ENCODE data around the gene AGBL4.

DNA sequence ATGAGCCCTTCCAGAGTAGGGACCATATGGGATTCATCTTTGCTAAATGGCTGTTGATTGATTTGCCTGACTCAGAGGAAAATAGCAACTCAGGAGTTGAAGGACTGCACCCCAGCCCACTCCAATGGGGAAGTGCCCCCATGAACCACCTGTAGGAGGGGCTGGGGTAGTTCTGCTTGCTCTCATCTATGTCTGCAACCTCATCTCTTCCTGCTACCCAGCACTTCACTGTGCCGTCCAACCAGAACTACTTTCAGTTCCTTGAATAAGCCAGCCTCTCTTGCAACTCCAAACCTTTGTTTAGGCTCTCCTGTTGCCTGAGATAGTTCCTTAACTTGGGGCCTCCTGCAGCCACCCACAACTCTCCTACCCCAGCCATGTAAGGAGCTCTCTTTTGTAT is 1273.6 kb downstream of the AGBL4 start:
- TF ChIP-seq, protein P1, sequence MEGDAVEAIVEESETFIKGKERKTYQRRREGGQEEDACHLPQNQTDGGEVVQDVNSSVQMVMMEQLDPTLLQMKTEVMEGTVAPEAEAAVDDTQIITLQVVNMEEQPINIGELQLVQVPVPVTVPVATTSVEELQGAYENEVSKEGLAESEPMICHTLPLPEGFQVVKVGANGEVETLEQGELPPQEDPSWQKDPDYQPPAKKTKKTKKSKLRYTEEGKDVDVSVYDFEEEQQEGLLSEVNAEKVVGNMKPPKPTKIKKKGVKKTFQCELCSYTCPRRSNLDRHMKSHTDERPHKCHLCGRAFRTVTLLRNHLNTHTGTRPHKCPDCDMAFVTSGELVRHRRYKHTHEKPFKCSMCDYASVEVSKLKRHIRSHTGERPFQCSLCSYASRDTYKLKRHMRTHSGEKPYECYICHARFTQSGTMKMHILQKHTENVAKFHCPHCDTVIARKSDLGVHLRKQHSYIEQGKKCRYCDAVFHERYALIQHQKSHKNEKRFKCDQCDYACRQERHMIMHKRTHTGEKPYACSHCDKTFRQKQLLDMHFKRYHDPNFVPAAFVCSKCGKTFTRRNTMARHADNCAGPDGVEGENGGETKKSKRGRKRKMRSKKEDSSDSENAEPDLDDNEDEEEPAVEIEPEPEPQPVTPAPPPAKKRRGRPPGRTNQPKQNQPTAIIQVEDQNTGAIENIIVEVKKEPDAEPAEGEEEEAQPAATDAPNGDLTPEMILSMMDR (optimal IDR thresholded peaks at IDR 0.05 in 1 of 3, IDR thresholded peaks at IDR 0.05 in 1 of 3, conservative IDR thresholded peaks at IDR 0.05 in 1 of 3; ENCODE audit: extremely low read depth in 1 of 3, insufficient read depth in 2 of 3, low read length in 3 of 3): no peak
- no peak for TF ChIP-seq EZH2 (IDR thresholded peaks at IDR 0.05; ENCODE audit: low read length)

Measured in keratinocyte (primary cell).